ENCODE data around the gene TOB1. TPM values are rescaled to one million over a fixed set of nuclear protein-coding genes. Genes with fewer than 3 reads are reported as not detected.

Gene TOB1
- total RNA-seq, 1 experiment from 2014 or later = 31.6 TPM

GRCh38 chr17:50881182-50881581, 15.0 kb upstream of the TOB1 start:
- Histone ChIP-seq H3K23ac (ENCODE audit: insufficient read length, low read depth, low read length) (no peak overlapping the region), H4K20me1 (ENCODE audit: control insufficient read depth, insufficient read depth, insufficient read length) (no peaks in the 10 kb centered on the region), H3K14ac (ENCODE audit: insufficient read depth, low read length) (no peak overlapping the region), H3K4me1 (ENCODE audit: insufficient read depth, low read length) (no peaks in the 10 kb centered on the region), H3K27ac (ENCODE audit: insufficient read length, low read depth, low read length) (no peak overlapping the region), H3K4ac (ENCODE audit: low read depth, low read length) (no peak overlapping the region), H2AK5ac (ENCODE audit: insufficient read length, low read length) (no peak overlapping the region), H3K79me2 (ENCODE audit: insufficient read depth, low read length) (no peaks in the 10 kb centered on the region), H2BK20ac (ENCODE audit: low read depth, low read length, poor library complexity, severe bottlenecking) (no peak overlapping the region), H3K9ac (ENCODE audit: extremely low read depth, insufficient read length, low read length) (no peak overlapping the region), H3K56ac (ENCODE audit: insufficient read length, low read depth, low read length) (no peak overlapping the region), H3K27me3 (ENCODE audit: insufficient read depth, low read length) (no peaks in the 10 kb centered on the region), H2BK15ac (ENCODE audit: low read depth, low read length) (no peak overlapping the region), H3K23me2 (ENCODE audit: insufficient read length, low read depth, low read length, poor library complexity, severe bottlenecking) (no peaks in the 10 kb centered on the region), H4K8ac (replicated peaks; ENCODE audit: insufficient read length, low read depth, low read length) (no peak overlapping the region), H2BK120ac (ENCODE audit: low read depth, low read length, poor library complexity, severe bottlenecking) (no peak overlapping the region), H3K4me2 (ENCODE audit: insufficient read depth, insufficient read length, low read length) (no peak overlapping the region), H2BK12ac (ENCODE audit: insufficient read length, low read depth, low read length) (no peak overlapping the region), H3K18ac (ENCODE audit: insufficient read length, low read depth, low read length) (no peak overlapping the region), H4K91ac (ENCODE audit: insufficient read length, low read depth, low read length) (no peak overlapping the region), H3T11ph (ENCODE audit: low read length) (no peak overlapping the region), H4K5ac (ENCODE audit: insufficient read length, low read depth, low read length) (no peak overlapping the region), H2BK5ac (ENCODE audit: insufficient read length, low read length) (no peak overlapping the region), H3K9me3 (ENCODE audit: control insufficient read depth, low read depth, low read length) (no peaks in the 10 kb centered on the region), H3K79me1 (ENCODE audit: insufficient read depth, low read depth, low read length, poor library complexity, severe bottlenecking) (no peaks in the 10 kb centered on the region), H2AFZ (ENCODE audit: low read length) (no peak overlapping the region)
- H3K9me3 Mint-ChIP-seq = peaks cover 4 to 5% of the 10 kb centered on the region in 2 experiments
- no peaks in the 10 kb centered on the region; the same call in 1 of the 2 replicates for H3K27me3 Mint-ChIP-seq (ENCODE audit: low read depth)
- no peak overlapping the region for H3K27ac Mint-ChIP-seq
- peak; percentile 11 for DNase-seq
- no peak overlapping the region for H3K4me3 Mint-ChIP-seq
- WGBS (ENCODE audit: extremely low coverage, insufficient read length, low lambda C conversion rate) = no CpG with 5 or more reads among the region's 2 CpGs
- peaks cover 10 to 11% of the 10 kb centered on the region in 2 experiments for H3K4me1 Mint-ChIP-seq
- no peak for TF ChIP-seq CTCF (conservative IDR thresholded peaks at IDR 0.05)
- H3K36me3 Mint-ChIP-seq (ENCODE audit: insufficient read depth in 1 of 3, low read depth in 3 of 3) = peaks cover 0 to 4% (median 0%) of the 10 kb centered on the region in 3 experiments; a peak in 3 of 7 replicates

All from H9 (cell line).